GM23338 (cell line): ENCODE results near the gene SCTR. TPM values are rescaled to one million over a fixed set of nuclear protein-coding genes. Genes with fewer than 3 reads are reported as not detected.
A peak's percentile ranks its signal among the peaks of the same experiment; 100 is the strongest.

Source experiments
- ATAC-seq: fragments of 200-7000 bp; cut with Tn5 transposase; 3 replicates; pipeline ENCODE4 v1.9.1; 2020
- DNase-seq: peaks from one replicate; pipeline ENCODE4 v3.0.0-alpha.2; 2015; ENCODE audit warnings: low spot score
- H2AFZ ChIP-seq: fragments of 200-600 bp; sonication (generic); 2 replicates; pipeline ENCODE4 v1.8.0; 2016; ENCODE audit warnings: antibody characterized with exemption, mild to moderate bottlenecking, moderate library complexity
- H3F3A ChIP-seq: fragments of 200-600 bp; sonication (generic); replicated peaks from 2 replicates; pipeline ENCODE4 v1.8.0; 2017; ENCODE audit warnings: antibody characterized with exemption, mixed run types, low read depth
- H3K27ac ChIP-seq: fragments of 200-600 bp; sonication (generic); 2 replicates; pipeline ENCODE4 v1.6.1; 2016; ENCODE audit warnings: low read depth
- H3K27me3 ChIP-seq: fragments of 200-600 bp; sonication (generic); 2 replicates; pipeline ENCODE4 v1.8.0; 2016; ENCODE audit warnings: mild to moderate bottlenecking, mixed run types, moderate library complexity; ENCODE audit not compliant: insufficient read depth
- H3K36me3 ChIP-seq: fragments of 200-600 bp; sonication (generic); 2 replicates; pipeline ENCODE4 v1.8.0; 2016; ENCODE audit warnings: mild to moderate bottlenecking; ENCODE audit not compliant: insufficient read depth
- H3K4me1 ChIP-seq: fragments of 200-600 bp; sonication (generic); 2 replicates; pipeline ENCODE4 v1.8.0; 2016; ENCODE audit warnings: mild to moderate bottlenecking, moderate library complexity; ENCODE audit not compliant: insufficient read depth
- H3K4me2 ChIP-seq: fragments of 200-600 bp; sonication (generic); 2 replicates; pipeline ENCODE4 v1.7.1; 2017; ENCODE audit warnings: mixed run types
- H3K4me3 ChIP-seq: fragments of 200-600 bp; sonication (generic); 2 replicates; pipeline ENCODE4 v1.6.1; 2016; ENCODE audit warnings: mixed run types
- H3K79me2 ChIP-seq: fragments of 200-600 bp; sonication (generic); replicated peaks from 2 replicates; pipeline ENCODE4 v1.8.0; 2017; ENCODE audit warnings: mild to moderate bottlenecking; ENCODE audit not compliant: insufficient read depth
- H3K9me2 ChIP-seq: fragments of 200-600 bp; sonication (generic); 2 replicates; pipeline ENCODE4 v1.8.0; 2017; ENCODE audit not compliant: insufficient read depth
- H4K20me1 ChIP-seq: fragments of 200-600 bp; sonication (generic); replicated peaks from 2 replicates; pipeline ENCODE4 v1.8.0; 2017; ENCODE audit warnings: mild to moderate bottlenecking; ENCODE audit not compliant: insufficient read depth
- H3K27ac Mint-ChIP-seq: 2 replicates; pipeline ENCODE4 v1.8.0; 2020; ENCODE audit warnings: inconsistent platforms, mild to moderate bottlenecking, moderate library complexity, mixed read lengths
- H3K27me3 Mint-ChIP-seq: 3 replicates; pipeline ENCODE4 v1.8.0; 2022; ENCODE audit warnings: low read depth, mild to moderate bottlenecking, moderate library complexity, mixed read lengths, inconsistent platforms; ENCODE audit not compliant: insufficient read depth, poor library complexity
- H3K36me3 Mint-ChIP-seq: 3 replicates; pipeline ENCODE4 v1.8.0; 2021; ENCODE audit warnings: low read depth, mild to moderate bottlenecking, inconsistent platforms, moderate library complexity, mixed read lengths
- H3K4me1 Mint-ChIP-seq: 3 replicates; pipeline ENCODE4 v1.8.0; 2020; ENCODE audit warnings: mild to moderate bottlenecking, inconsistent platforms, mixed read lengths
- H3K4me3 Mint-ChIP-seq: 3 replicates; pipeline ENCODE4 v1.8.0; 2021; ENCODE audit warnings: moderate library complexity, mild to moderate bottlenecking, inconsistent platforms, mixed read lengths
- H3K9me3 Mint-ChIP-seq: 3 replicates; pipeline ENCODE4 v1.8.0; 2020; ENCODE audit warnings: moderate library complexity, mild to moderate bottlenecking, inconsistent platforms, mixed read lengths
- CREB1 ChIP-seq: fragments of 250-450 bp; sonication (Bioruptor Pico); IDR thresholded peaks from 2 replicates; pipeline ENCODE4 v1.5.0; 2020; ENCODE audit warnings: low read depth, mild to moderate bottlenecking, moderate library complexity
- CTCF ChIP-seq, 2 experiments: fragments of 200-600 bp in 1 of 2; sonication (generic) in 1 of 2; conservative IDR thresholded peaks; 2 replicates each; pipeline versions ENCODE4 v1.5.1 to v1.6.1; 2016 to 2017; ENCODE audit warnings: antibody characterized with exemption in 2 of 2, low read depth in 2 of 2, mild to moderate bottlenecking in 2 of 2, moderate library complexity in 1 of 2
- ETS1 ChIP-seq: IDR thresholded peaks from 2 replicates; pipeline ENCODE4 v1.6.1; 2016; ENCODE audit warnings: antibody characterized with exemption
- EZH2 ChIP-seq: fragments of 200-600 bp; sonication (generic); IDR thresholded peaks from one replicate; pipeline ENCODE4 v1.8.0; 2017; ENCODE audit warnings: antibody characterized with exemption, mild to moderate bottlenecking, low read depth; ENCODE audit not compliant: unreplicated experiment
- EZH2phosphoT487 ChIP-seq: fragments of 200-600 bp; sonication (generic); IDR thresholded peaks from one replicate; pipeline ENCODE4 v1.8.1; 2018; ENCODE audit warnings: antibody characterized with exemption; ENCODE audit not compliant: unreplicated experiment
- JUNB ChIP-seq: IDR thresholded peaks from one replicate; pipeline ENCODE4 v1.6.1; 2016; ENCODE audit warnings: antibody characterized with exemption; ENCODE audit not compliant: unreplicated experiment
- NANOG ChIP-seq: IDR thresholded peaks from 2 replicates; pipeline ENCODE4 v1.6.1; 2016; ENCODE audit warnings: antibody characterized with exemption, borderline replicate concordance
- POLR2AphosphoS5 ChIP-seq: IDR thresholded peaks from 2 replicates; pipeline ENCODE4 v1.6.1; 2016; ENCODE audit warnings: antibody characterized with exemption, low read depth
- REST ChIP-seq: IDR thresholded peaks from one replicate; pipeline ENCODE4 v1.6.1; 2018; ENCODE audit warnings: antibody characterized with exemption; ENCODE audit not compliant: unreplicated experiment
- STAT1 ChIP-seq: IDR thresholded peaks from one replicate; pipeline ENCODE4 v1.6.1; 2016; ENCODE audit warnings: antibody characterized with exemption; ENCODE audit not compliant: unreplicated experiment
- ZNF114 ChIP-seq: fragments of 250-450 bp; sonication (Bioruptor Pico); IDR thresholded peaks from 2 replicates; pipeline ENCODE4 v1.5.0; 2020; ENCODE audit warnings: mild to moderate bottlenecking, moderate library complexity
- ZNF331 ChIP-seq: fragments of 250-450 bp; sonication (Bioruptor Pico); IDR thresholded peaks from 2 replicates; pipeline ENCODE4 v1.5.0; 2020; ENCODE audit warnings: low read depth, mild to moderate bottlenecking, moderate library complexity
- ZNF462 ChIP-seq: fragments of 250-450 bp; sonication (Bioruptor Pico); IDR thresholded peaks from 2 replicates; pipeline ENCODE4 v1.5.0; 2020; ENCODE audit warnings: mild to moderate bottlenecking, moderate library complexity
- polyA plus RNA-seq: library from polyadenylated mRNA; unstranded; fragments of >200 nt; fragmentation: Nextera tagmentation; extraction: Ambion mirVana; gene quantifications from 2 replicates; pipeline ENCODE4 v1.2.1, GENCODE V29; 2016
- total RNA-seq: library from RNA; depleted of rRNA; stranded (reverse); fragments of >200 nt; shearing (Covaris generic); gene quantifications from 2 replicates; pipeline ENCODE4 v1.2.3, GENCODE V29; 2014

SCTR gene
- total and polyA plus RNA-seq, 2 experiments from 2014 or later: not detected

DNA sequence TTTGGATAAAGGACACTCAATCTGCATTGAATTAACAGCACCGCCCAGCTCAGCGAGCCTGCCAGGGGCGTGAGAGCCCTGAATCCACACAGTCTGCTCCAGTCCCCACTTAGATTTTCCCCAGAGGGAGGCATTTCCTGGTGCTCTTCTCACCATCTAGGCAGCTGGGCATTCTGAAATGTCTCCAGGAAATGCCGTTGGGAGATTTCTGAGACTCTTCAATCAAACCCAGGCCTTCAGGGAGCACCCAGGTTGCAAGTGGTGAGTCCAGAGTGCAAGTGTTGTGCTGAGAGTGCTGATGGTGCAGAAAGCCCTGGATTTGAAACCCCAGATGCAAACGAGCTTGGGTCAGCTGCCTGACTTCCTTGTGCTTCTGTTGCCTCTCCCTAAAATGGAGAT, 116.1 kb downstream of the SCTR start:
- Mint-ChIP-seq H3K36me3 (no peaks in the 10 kb centered on the region), H3K4me3 (no peak overlapping the region), H3K27ac (no peak overlapping the region; the same call in 1 of the 2 replicates), H3K9me3 (no peaks in the 10 kb centered on the region), H3K4me1 (peaks cover 7% of the 10 kb centered on the region; the same call in 1 of the 3 replicates), H3K27me3 (peaks cover 3% of the 10 kb centered on the region)
- Histone ChIP-seq H3F3A (no peaks in the 10 kb centered on the region), H3K9me2 (no peaks in the 10 kb centered on the region), H3K4me3 (no peak overlapping the region), H3K4me1 (no peaks in the 10 kb centered on the region), H3K27me3 (no peaks in the 10 kb centered on the region), H3K27ac (no peak overlapping the region), H2AFZ (peak overlapping the region; percentile 68; the same call in 1 of the 2 replicates), H4K20me1 (no peaks in the 10 kb centered on the region), H3K4me2 (no peak overlapping the region), H3K36me3 (no peaks in the 10 kb centered on the region), H3K79me2 (no peaks in the 10 kb centered on the region)
- ATAC-seq (peak; percentile 69), DNase-seq (peak; percentile 32)
- TF ChIP-seq ETS1 (no peak), STAT1 (no peak), EZH2 (no peak), CREB1 (CRISPR knock-in tag) (no peak), ZNF462 (CRISPR knock-in tag) (no peak), JUNB (no peak), EZH2phosphoT487 (no peak), ZNF114 (no peak), NANOG (no peak), CTCF (conservative IDR thresholded peaks at IDR 0.05; ENCODE audit: low read depth in 2 of 2) (no peak), POLR2AphosphoS5 (no peak), ZNF331 (CRISPR knock-in tag) (no peak), REST (no peak)
